ENCODE data around the gene GPR108. TPM values are rescaled to one million over a fixed set of nuclear protein-coding genes. Genes with fewer than 3 reads are reported as not detected.

The GPR108 gene
- total and polyA plus RNA-seq, 7 donors = 12.5 to 27.8 (median 24.2) TPM

DNA sequence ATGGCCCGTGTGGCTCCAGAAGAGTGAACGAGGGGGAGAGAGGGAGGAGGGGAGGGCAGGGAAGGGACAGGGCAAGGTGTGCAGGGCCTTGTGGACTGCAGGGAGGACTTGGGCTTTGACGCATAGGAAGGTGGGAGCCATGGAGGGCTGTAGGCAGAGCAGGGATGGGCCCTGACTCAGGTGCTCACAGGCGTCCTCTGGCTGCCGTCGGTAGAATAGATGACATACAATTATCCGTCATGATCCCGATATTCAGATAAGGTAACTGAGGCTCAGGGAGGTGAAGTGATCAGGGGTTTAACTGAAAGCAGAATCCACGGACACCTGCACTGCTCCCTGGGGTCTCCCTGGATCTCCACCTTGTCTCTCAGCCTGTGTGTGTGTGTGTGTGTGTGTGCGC is 20.3 kb downstream of the GPR108 start:
- no peak overlapping the region for H3K27ac ChIP-seq
- no peaks in the 10 kb centered on the region for H3K36me3 ChIP-seq (ENCODE audit: insufficient read depth in 1 of 2, low read depth in 1 of 2)
- H3K4me3 ChIP-seq = no peak overlapping the region
- no peak for DNase-seq
- ATAC-seq = no peak
- H3K4me1 ChIP-seq = no peaks in the 10 kb centered on the region
- intact Hi-C loops (cut with DNase I) = no loop called here
- H3K27me3 ChIP-seq (ENCODE audit: insufficient read depth in 3 of 3, low read length in 2 of 3) = peaks cover 0 to 18% (median 8%) of the 10 kb centered on the region in 3 donors
- no peaks in the 10 kb centered on the region for H3K9me3 ChIP-seq
- WGBS, 3 donors = 62 to 71% (median 69%) methylated on average over 10 of the region's 10 CpGs
- TF ChIP-seq, protein P1, sequence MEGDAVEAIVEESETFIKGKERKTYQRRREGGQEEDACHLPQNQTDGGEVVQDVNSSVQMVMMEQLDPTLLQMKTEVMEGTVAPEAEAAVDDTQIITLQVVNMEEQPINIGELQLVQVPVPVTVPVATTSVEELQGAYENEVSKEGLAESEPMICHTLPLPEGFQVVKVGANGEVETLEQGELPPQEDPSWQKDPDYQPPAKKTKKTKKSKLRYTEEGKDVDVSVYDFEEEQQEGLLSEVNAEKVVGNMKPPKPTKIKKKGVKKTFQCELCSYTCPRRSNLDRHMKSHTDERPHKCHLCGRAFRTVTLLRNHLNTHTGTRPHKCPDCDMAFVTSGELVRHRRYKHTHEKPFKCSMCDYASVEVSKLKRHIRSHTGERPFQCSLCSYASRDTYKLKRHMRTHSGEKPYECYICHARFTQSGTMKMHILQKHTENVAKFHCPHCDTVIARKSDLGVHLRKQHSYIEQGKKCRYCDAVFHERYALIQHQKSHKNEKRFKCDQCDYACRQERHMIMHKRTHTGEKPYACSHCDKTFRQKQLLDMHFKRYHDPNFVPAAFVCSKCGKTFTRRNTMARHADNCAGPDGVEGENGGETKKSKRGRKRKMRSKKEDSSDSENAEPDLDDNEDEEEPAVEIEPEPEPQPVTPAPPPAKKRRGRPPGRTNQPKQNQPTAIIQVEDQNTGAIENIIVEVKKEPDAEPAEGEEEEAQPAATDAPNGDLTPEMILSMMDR (IDR thresholded peaks at IDR 0.05) = no peak

DNA sequence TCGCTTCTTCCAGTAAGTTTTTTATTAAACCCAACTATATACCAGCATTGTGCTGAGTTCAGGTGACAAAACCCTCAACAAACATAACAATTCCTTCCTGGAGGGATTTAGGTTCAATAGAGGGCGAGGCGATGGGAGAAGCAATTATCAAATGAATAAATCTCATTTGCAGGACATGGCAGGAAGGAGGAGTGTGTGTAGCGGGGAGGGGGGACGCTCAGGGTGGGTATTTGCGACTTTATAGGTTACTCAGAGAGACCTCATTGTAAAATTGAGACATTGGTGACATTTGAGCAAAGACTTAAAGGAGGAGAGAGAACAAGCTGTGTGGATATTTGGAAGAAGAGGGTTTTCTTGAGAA is 20.8 kb downstream of the GPR108 start:
- H3K36me3 ChIP-seq (ENCODE audit: insufficient read depth in 1 of 2, low read depth in 1 of 2) = no peaks in the 10 kb centered on the region
- H3K27me3 ChIP-seq (ENCODE audit: insufficient read depth in 3 of 3, low read length in 2 of 3) = peaks cover 0 to 22% (median 10%) of the 10 kb centered on the region in 3 donors
- H3K27ac ChIP-seq = no peak overlapping the region
- H3K9me3 ChIP-seq = no peaks in the 10 kb centered on the region
- TF ChIP-seq, protein P1 (IDR thresholded peaks at IDR 0.05) = no peak
- ATAC-seq (no peak), DNase-seq (no peak)
- H3K4me1 ChIP-seq = no peaks in the 10 kb centered on the region
- intact Hi-C loops (cut with DNase I) = no loop called here
- H3K4me3 ChIP-seq = no peak overlapping the region
- WGBS, 3 donors = 51 to 59% (median 52%) methylated on average over 6 of the region's 6 CpGs

GRCh38 chr19:6714749-6715555 is 22.4 kb downstream of the GPR108 start:
- H3K4me1 ChIP-seq = no peaks in the 10 kb centered on the region
- TF ChIP-seq, protein P1 (IDR thresholded peaks at IDR 0.05) = no peak
- no peak for DNase-seq
- intact Hi-C loops (cut with DNase I) = no loop called here
- H3K4me3 ChIP-seq = no peak overlapping the region
- peaks cover 0 to 26% (median 16%) of the 10 kb centered on the region in 3 donors for H3K27me3 ChIP-seq (ENCODE audit: insufficient read depth in 3 of 3, low read length in 2 of 3)
- no peak overlapping the region for H3K27ac ChIP-seq
- WGBS, 3 donors = 84 to 86% (median 85%) methylated on average over 11 of the region's 11 CpGs
- H3K9me3 ChIP-seq = no peaks in the 10 kb centered on the region
- no peaks in the 10 kb centered on the region for H3K36me3 ChIP-seq (ENCODE audit: insufficient read depth in 1 of 2, low read depth in 1 of 2)
- ATAC-seq = no peak

GRCh38 chr19:6713773-6714692 is 23.3 kb downstream of the GPR108 start:
- WGBS, 3 donors = 64 to 68% (median 65%) methylated on average over 24 of the region's 24 CpGs
- TF ChIP-seq, protein P1 (IDR thresholded peaks at IDR 0.05) = no peak
- Histone ChIP-seq H3K27ac (no peak overlapping the region), H3K4me1 (no peaks in the 10 kb centered on the region), H3K27me3 (ENCODE audit: insufficient read depth in 3 of 3, low read length in 2 of 3) (peaks cover 0 to 31% (median 16%) of the 10 kb centered on the region in 3 donors), H3K36me3 (ENCODE audit: insufficient read depth in 1 of 2, low read depth in 1 of 2) (no peaks in the 10 kb centered on the region), H3K4me3 (no peak overlapping the region), H3K9me3 (no peaks in the 10 kb centered on the region)
- ATAC-seq = no peak
- peak in 1 of 2 donors; percentile 30 for DNase-seq
- intact Hi-C loops (cut with DNase I) = no loop called here
